ENCODE data around the gene P2RX5.

- TF ChIP-seq CTCF (IDR thresholded peaks at IDR 0.05) (no peak), ELF4 (CRISPR knock-in tag; IDR thresholded peaks at IDR 0.05; ENCODE audit: low read depth) (no peak)
These were observed 49.1 kb upstream of the P2RX5 start for GRCh38 chr17:3745071-3745470.

Measured in WTC11 (cell line).